Activated CD4-positive, alpha-beta T cell treated with anti-CD3 and anti-CD28 coated beads, Interleukin-2, Interleukin-6, amounts not matched to agents 100 ng/mL and 50 ng/mL, durations not matched to agents 16 hours and 8 hours (primary cell): ENCODE results near the gene BPIFB6.
A peak's percentile ranks its signal among the peaks of the same experiment; 100 is the strongest.

ENCODE experiments used
- DNase-seq: peaks from one replicate; pipeline ENCODE4 v3.0.0-alpha.2; 2020

The BPIFB6 gene

GRCh38 chr20:33064572-33065287 is 33.3 kb downstream of the BPIFB6 start:
- no peak for DNase-seq

- no peak for DNase-seq
Measured at GRCh38 chr20:33065785-33066184, 34.3 kb downstream of the BPIFB6 start.

- no peak for DNase-seq
Measured at GRCh38 chr20:33067806-33068205, 36.4 kb downstream of the BPIFB6 start.

- no peak for DNase-seq
Measured at GRCh38 chr20:33068251-33068939, 36.9 kb downstream of the BPIFB6 start.

- DNase-seq = no peak
Measured at GRCh38 chr20:33069673-33070072, 38.2 kb downstream of the BPIFB6 start.

GRCh38 chr20:33070111-33071053 is 38.9 kb downstream of the BPIFB6 start:
- no peak for DNase-seq

- no peak for DNase-seq
Measured at GRCh38 chr20:33071198-33071597, 39.8 kb downstream of the BPIFB6 start.

GRCh38 chr20:33072362-33072761 is 40.9 kb downstream of the BPIFB6 start:
- DNase-seq = no peak

- DNase-seq = no peak
Measured at GRCh38 chr20:33072813-33073212, 41.4 kb downstream of the BPIFB6 start.

- DNase-seq = no peak
Measured at GRCh38 chr20:33074675-33075074, 43.2 kb downstream of the BPIFB6 start.

- no peak for DNase-seq
Measured at GRCh38 chr20:33075281-33075680, 43.8 kb downstream of the BPIFB6 start.

GRCh38 chr20:33076662-33077372 is 45.4 kb downstream of the BPIFB6 start:
- DNase-seq = peak; percentile 15

- DNase-seq = no peak
Measured at GRCh38 chr20:33079259-33079658, 47.8 kb downstream of the BPIFB6 start, which contains the start of gene BPIFB4. Gene BPIFB4 (plus strand): TSS chr20:33079643. CDS start chr20:33081527, 1,884 bp downstream.

GRCh38 chr20:33081411-33082154 is 50.1 kb downstream of the BPIFB6 start:
- DNase-seq = no peak

GRCh38 chr20:33082546-33082945 is 51.1 kb downstream of the BPIFB6 start:
- no peak for DNase-seq

- DNase-seq = no peak
Measured at GRCh38 chr20:33083544-33084340, 52.3 kb downstream of the BPIFB6 start.

- no peak for DNase-seq
Measured at GRCh38 chr20:33084722-33085121, 53.3 kb downstream of the BPIFB6 start.

- no peak for DNase-seq
Measured at GRCh38 chr20:33086052-33086722, 54.7 kb downstream of the BPIFB6 start.

GRCh38 chr20:33091147-33091546 is 59.7 kb downstream of the BPIFB6 start:
- no peak for DNase-seq

- DNase-seq = no peak
Measured at GRCh38 chr20:33091693-33092092, 60.2 kb downstream of the BPIFB6 start.
